ENCODE data around the gene ARHGEF10L.

ARHGEF10L gene

GRCh38 chr1:17599954-17600300 is 60.4 kb downstream of the ARHGEF10L start:
- H3K27me3 ChIP-seq (ENCODE audit: low read depth, low read length) = no peaks in the 10 kb centered on the region
- no peak overlapping the region for H3K4me3 ChIP-seq (ENCODE audit: low read depth in 1 of 2, low read length in 2 of 2)
- peaks cover 0 to 20% of the 10 kb centered on the region in 2 donors for H3K4me1 ChIP-seq (ENCODE audit: control insufficient read depth in 1 of 2, insufficient read depth in 2 of 2, low read length in 2 of 2)

GRCh38 chr1:17600321-17600720 is 60.8 kb downstream of the ARHGEF10L start:
- Histone ChIP-seq H3K27ac (ENCODE audit: low read length) (no peak overlapping the region), H3K9me3 (ENCODE audit: control insufficient read depth in 1 of 2, low read length in 2 of 2) (no peaks in the 10 kb centered on the region), H3K4me3 (ENCODE audit: low read depth in 1 of 2, low read length in 2 of 2) (no peak overlapping the region), H3K27me3 (ENCODE audit: low read depth, low read length) (no peaks in the 10 kb centered on the region), H3K4me1 (ENCODE audit: control insufficient read depth in 1 of 2, insufficient read depth in 2 of 2, low read length in 2 of 2) (peaks cover 0 to 18% of the 10 kb centered on the region in 2 donors), H3K36me3 (ENCODE audit: control insufficient read depth in 1 of 2, insufficient read depth in 2 of 2, low read length in 2 of 2) (no peaks in the 10 kb centered on the region)

More at GRCh38 chr1:17599954-17600300, 60.4 kb downstream of the ARHGEF10L start:
- no peaks in the 10 kb centered on the region for H3K36me3 ChIP-seq (ENCODE audit: control insufficient read depth in 1 of 2, insufficient read depth in 2 of 2, low read length in 2 of 2)
- no peaks in the 10 kb centered on the region for H3K9me3 ChIP-seq (ENCODE audit: control insufficient read depth in 1 of 2, low read length in 2 of 2)
- no peak overlapping the region for H3K27ac ChIP-seq (ENCODE audit: low read length)

GRCh38 chr1:17601643-17602382 is 62.3 kb downstream of the ARHGEF10L start:
- Histone ChIP-seq H3K4me3 (ENCODE audit: low read depth in 1 of 2, low read length in 2 of 2) (no peak overlapping the region), H3K27ac (ENCODE audit: low read length) (no peak overlapping the region), H3K27me3 (ENCODE audit: low read depth, low read length) (no peaks in the 10 kb centered on the region), H3K9me3 (ENCODE audit: control insufficient read depth in 1 of 2, low read length in 2 of 2) (no peaks in the 10 kb centered on the region), H3K36me3 (ENCODE audit: control insufficient read depth in 1 of 2, insufficient read depth in 2 of 2, low read length in 2 of 2) (no peaks in the 10 kb centered on the region), H3K4me1 (ENCODE audit: control insufficient read depth in 1 of 2, insufficient read depth in 2 of 2, low read length in 2 of 2) (peaks cover 3 to 18% of the 10 kb centered on the region in 2 donors)

GRCh38 chr1:17603091-17603841 is 63.8 kb downstream of the ARHGEF10L start:
- H3K9me3 ChIP-seq (ENCODE audit: control insufficient read depth in 1 of 2, low read length in 2 of 2) = no peaks in the 10 kb centered on the region
- no peaks in the 10 kb centered on the region for H3K27me3 ChIP-seq (ENCODE audit: low read depth, low read length)
- no peak overlapping the region for H3K4me3 ChIP-seq (ENCODE audit: low read depth in 1 of 2, low read length in 2 of 2)
- peaks cover 3 to 16% of the 10 kb centered on the region in 2 donors for H3K4me1 ChIP-seq (ENCODE audit: control insufficient read depth in 1 of 2, insufficient read depth in 2 of 2, low read length in 2 of 2)
- peaks cover 0 to 6% of the 10 kb centered on the region in 2 donors for H3K36me3 ChIP-seq (ENCODE audit: control insufficient read depth in 1 of 2, insufficient read depth in 2 of 2, low read length in 2 of 2)
- H3K27ac ChIP-seq (ENCODE audit: low read length) = no peak overlapping the region

GRCh38 chr1:17605582-17606344 is 66.3 kb downstream of the ARHGEF10L start:
- Histone ChIP-seq H3K4me1 (ENCODE audit: control insufficient read depth in 1 of 2, insufficient read depth in 2 of 2, low read length in 2 of 2) (peaks cover 3 to 16% of the 10 kb centered on the region in 2 donors), H3K27ac (ENCODE audit: low read length) (peak overlapping the region; percentile 4), H3K36me3 (ENCODE audit: control insufficient read depth in 1 of 2, insufficient read depth in 2 of 2, low read length in 2 of 2) (peaks cover 0 to 9% of the 10 kb centered on the region in 2 donors), H3K9me3 (ENCODE audit: control insufficient read depth in 1 of 2, low read length in 2 of 2) (no peaks in the 10 kb centered on the region), H3K27me3 (ENCODE audit: low read depth, low read length) (no peaks in the 10 kb centered on the region), H3K4me3 (ENCODE audit: low read depth in 1 of 2, low read length in 2 of 2) (no peak overlapping the region)

GRCh38 chr1:17606826-17607440 is 67.4 kb downstream of the ARHGEF10L start:
- peaks cover 3 to 16% of the 10 kb centered on the region in 2 donors for H3K4me1 ChIP-seq (ENCODE audit: control insufficient read depth in 1 of 2, insufficient read depth in 2 of 2, low read length in 2 of 2)
- H3K27me3 ChIP-seq (ENCODE audit: low read depth, low read length) = no peaks in the 10 kb centered on the region
- no peak overlapping the region for H3K27ac ChIP-seq (ENCODE audit: low read length)
- H3K4me3 ChIP-seq (ENCODE audit: low read depth in 1 of 2, low read length in 2 of 2) = no peak overlapping the region
- peaks cover 4 to 9% of the 10 kb centered on the region in 2 donors for H3K36me3 ChIP-seq (ENCODE audit: control insufficient read depth in 1 of 2, insufficient read depth in 2 of 2, low read length in 2 of 2)
- no peaks in the 10 kb centered on the region for H3K9me3 ChIP-seq (ENCODE audit: control insufficient read depth in 1 of 2, low read length in 2 of 2)

- Histone ChIP-seq H3K4me3 (ENCODE audit: low read depth in 1 of 2, low read length in 2 of 2) (no peak overlapping the region), H3K27ac (ENCODE audit: low read length) (no peak overlapping the region), H3K27me3 (ENCODE audit: low read depth, low read length) (no peaks in the 10 kb centered on the region), H3K9me3 (ENCODE audit: control insufficient read depth in 1 of 2, low read length in 2 of 2) (no peaks in the 10 kb centered on the region), H3K4me1 (ENCODE audit: control insufficient read depth in 1 of 2, insufficient read depth in 2 of 2, low read length in 2 of 2) (peaks cover 3 to 16% of the 10 kb centered on the region in 2 donors), H3K36me3 (ENCODE audit: control insufficient read depth in 1 of 2, insufficient read depth in 2 of 2, low read length in 2 of 2) (peaks cover 9 to 13% of the 10 kb centered on the region in 2 donors)
Measured at GRCh38 chr1:17607644-17608581, 68.4 kb downstream of the ARHGEF10L start.

GRCh38 chr1:17609529-17609928 is 70.0 kb downstream of the ARHGEF10L start:
- Histone ChIP-seq H3K36me3 (ENCODE audit: control insufficient read depth in 1 of 2, insufficient read depth in 2 of 2, low read length in 2 of 2) (peaks cover 9 to 16% of the 10 kb centered on the region in 2 donors), H3K4me3 (ENCODE audit: low read depth in 1 of 2, low read length in 2 of 2) (no peak overlapping the region), H3K4me1 (ENCODE audit: control insufficient read depth in 1 of 2, insufficient read depth in 2 of 2, low read length in 2 of 2) (peaks cover 3 to 13% of the 10 kb centered on the region in 2 donors), H3K27me3 (ENCODE audit: low read depth, low read length) (no peaks in the 10 kb centered on the region), H3K27ac (ENCODE audit: low read length) (no peak overlapping the region), H3K9me3 (ENCODE audit: control insufficient read depth in 1 of 2, low read length in 2 of 2) (no peaks in the 10 kb centered on the region)

GRCh38 chr1:17610085-17610484 is 70.6 kb downstream of the ARHGEF10L start:
- no peak overlapping the region for H3K4me3 ChIP-seq (ENCODE audit: low read depth in 1 of 2, low read length in 2 of 2)
- H3K36me3 ChIP-seq (ENCODE audit: control insufficient read depth in 1 of 2, insufficient read depth in 2 of 2, low read length in 2 of 2) = peaks cover 9 to 16% of the 10 kb centered on the region in 2 donors
- H3K27ac ChIP-seq (ENCODE audit: low read length) = no peak overlapping the region
- peaks cover 3 to 13% of the 10 kb centered on the region in 2 donors for H3K4me1 ChIP-seq (ENCODE audit: control insufficient read depth in 1 of 2, insufficient read depth in 2 of 2, low read length in 2 of 2)
- H3K27me3 ChIP-seq (ENCODE audit: low read depth, low read length) = no peaks in the 10 kb centered on the region
- no peaks in the 10 kb centered on the region for H3K9me3 ChIP-seq (ENCODE audit: control insufficient read depth in 1 of 2, low read length in 2 of 2)

GRCh38 chr1:17610713-17611112 is 71.2 kb downstream of the ARHGEF10L start:
- H3K36me3 ChIP-seq (ENCODE audit: control insufficient read depth in 1 of 2, insufficient read depth in 2 of 2, low read length in 2 of 2) = peaks cover 9 to 16% of the 10 kb centered on the region in 2 donors
- no peaks in the 10 kb centered on the region for H3K27me3 ChIP-seq (ENCODE audit: low read depth, low read length)
- H3K27ac ChIP-seq (ENCODE audit: low read length) = no peak overlapping the region
- peaks cover under 1 to 10% of the 10 kb centered on the region in 2 donors for H3K4me1 ChIP-seq (ENCODE audit: control insufficient read depth in 1 of 2, insufficient read depth in 2 of 2, low read length in 2 of 2)
- H3K4me3 ChIP-seq (ENCODE audit: low read depth in 1 of 2, low read length in 2 of 2) = no peak overlapping the region
- no peaks in the 10 kb centered on the region for H3K9me3 ChIP-seq (ENCODE audit: control insufficient read depth in 1 of 2, low read length in 2 of 2)

Measured in muscle layer of duodenum (tissue), 2 donors.